ENCODE data around the gene ACO2. TPM values are rescaled to one million over a fixed set of nuclear protein-coding genes. Genes with fewer than 3 reads are reported as not detected.

ACO2 gene
- total RNA-seq, 1 experiment from 2014 or later: 71.5 TPM

DNA sequence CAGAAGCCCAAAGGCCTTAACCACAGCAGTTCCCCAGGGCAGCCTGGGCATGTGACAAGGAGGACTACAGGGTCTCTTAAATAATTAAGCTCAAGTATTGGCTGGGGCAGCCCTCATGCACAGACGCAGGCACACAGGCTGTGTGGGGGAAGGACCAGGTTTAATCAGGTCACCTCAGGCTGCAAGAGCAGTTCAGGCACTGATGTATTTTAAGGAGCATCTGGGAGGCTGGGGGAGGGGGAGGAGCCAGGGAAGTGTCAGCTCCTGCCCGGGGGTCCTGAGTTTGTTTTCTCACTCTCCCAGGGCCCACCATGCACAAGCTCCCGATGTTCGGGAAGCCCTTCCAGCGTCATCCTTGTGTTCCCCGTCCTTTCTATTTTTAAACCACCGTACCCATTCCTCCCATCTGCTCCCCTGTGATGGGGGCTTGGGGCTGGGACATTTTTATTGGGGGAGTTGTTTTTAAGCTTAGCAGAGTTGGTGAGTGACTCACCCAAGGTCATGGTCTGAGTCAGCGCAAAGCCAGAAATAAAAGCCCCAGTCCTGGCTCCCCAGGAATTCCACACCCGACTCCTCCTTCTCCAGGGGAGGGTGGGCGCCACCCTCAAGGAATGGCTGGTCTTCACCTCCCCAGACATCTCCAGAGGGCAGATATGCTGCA, 94.3 kb downstream of the ACO2 start:
- TF ChIP-seq SIN3A (IDR thresholded peaks at IDR 0.05; ENCODE audit: borderline replicate concordance, insufficient read depth, low read depth, low read length) (no peak), TCF7L2 (IDR thresholded peaks at IDR 0.05; ENCODE audit: low read depth, low read length) (no peak), POLR2AphosphoS5 (IDR thresholded peaks at IDR 0.05; ENCODE audit: low read depth, low read length) (no peak)
- TF ChIP-seq, protein P1, sequence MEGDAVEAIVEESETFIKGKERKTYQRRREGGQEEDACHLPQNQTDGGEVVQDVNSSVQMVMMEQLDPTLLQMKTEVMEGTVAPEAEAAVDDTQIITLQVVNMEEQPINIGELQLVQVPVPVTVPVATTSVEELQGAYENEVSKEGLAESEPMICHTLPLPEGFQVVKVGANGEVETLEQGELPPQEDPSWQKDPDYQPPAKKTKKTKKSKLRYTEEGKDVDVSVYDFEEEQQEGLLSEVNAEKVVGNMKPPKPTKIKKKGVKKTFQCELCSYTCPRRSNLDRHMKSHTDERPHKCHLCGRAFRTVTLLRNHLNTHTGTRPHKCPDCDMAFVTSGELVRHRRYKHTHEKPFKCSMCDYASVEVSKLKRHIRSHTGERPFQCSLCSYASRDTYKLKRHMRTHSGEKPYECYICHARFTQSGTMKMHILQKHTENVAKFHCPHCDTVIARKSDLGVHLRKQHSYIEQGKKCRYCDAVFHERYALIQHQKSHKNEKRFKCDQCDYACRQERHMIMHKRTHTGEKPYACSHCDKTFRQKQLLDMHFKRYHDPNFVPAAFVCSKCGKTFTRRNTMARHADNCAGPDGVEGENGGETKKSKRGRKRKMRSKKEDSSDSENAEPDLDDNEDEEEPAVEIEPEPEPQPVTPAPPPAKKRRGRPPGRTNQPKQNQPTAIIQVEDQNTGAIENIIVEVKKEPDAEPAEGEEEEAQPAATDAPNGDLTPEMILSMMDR (IDR thresholded peaks at IDR 0.05): no peak
- TF ChIP-seq, protein P2, sequence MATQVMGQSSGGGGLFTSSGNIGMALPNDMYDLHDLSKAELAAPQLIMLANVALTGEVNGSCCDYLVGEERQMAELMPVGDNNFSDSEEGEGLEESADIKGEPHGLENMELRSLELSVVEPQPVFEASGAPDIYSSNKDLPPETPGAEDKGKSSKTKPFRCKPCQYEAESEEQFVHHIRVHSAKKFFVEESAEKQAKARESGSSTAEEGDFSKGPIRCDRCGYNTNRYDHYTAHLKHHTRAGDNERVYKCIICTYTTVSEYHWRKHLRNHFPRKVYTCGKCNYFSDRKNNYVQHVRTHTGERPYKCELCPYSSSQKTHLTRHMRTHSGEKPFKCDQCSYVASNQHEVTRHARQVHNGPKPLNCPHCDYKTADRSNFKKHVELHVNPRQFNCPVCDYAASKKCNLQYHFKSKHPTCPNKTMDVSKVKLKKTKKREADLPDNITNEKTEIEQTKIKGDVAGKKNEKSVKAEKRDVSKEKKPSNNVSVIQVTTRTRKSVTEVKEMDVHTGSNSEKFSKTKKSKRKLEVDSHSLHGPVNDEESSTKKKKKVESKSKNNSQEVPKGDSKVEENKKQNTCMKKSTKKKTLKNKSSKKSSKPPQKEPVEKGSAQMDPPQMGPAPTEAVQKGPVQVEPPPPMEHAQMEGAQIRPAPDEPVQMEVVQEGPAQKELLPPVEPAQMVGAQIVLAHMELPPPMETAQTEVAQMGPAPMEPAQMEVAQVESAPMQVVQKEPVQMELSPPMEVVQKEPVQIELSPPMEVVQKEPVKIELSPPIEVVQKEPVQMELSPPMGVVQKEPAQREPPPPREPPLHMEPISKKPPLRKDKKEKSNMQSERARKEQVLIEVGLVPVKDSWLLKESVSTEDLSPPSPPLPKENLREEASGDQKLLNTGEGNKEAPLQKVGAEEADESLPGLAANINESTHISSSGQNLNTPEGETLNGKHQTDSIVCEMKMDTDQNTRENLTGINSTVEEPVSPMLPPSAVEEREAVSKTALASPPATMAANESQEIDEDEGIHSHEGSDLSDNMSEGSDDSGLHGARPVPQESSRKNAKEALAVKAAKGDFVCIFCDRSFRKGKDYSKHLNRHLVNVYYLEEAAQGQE (IDR thresholded peaks at IDR 0.05; ENCODE audit: insufficient read depth in 1 of 2, low read depth in 2 of 2, low read length in 1 of 2): no peak
- ChIA-PET POLR2A (no interaction called here), CTCF (interaction anchor here (0.6 kb wide), 1 partner anchor 243 kb away, joined by 3 read pairs; no protein-coding TSS in a partner anchor)
- in situ Hi-C loops (cut with HindIII; ENCODE audit: low pct_unique_long_range_greater_than_20kb, low sequenced_read_pairs): no loop called here
- Histone ChIP-seq H3K9me3 (ENCODE audit: control insufficient read depth, insufficient read depth, low read depth, low read length) (no peaks in the 10 kb centered on the region), H3K4me3 (ENCODE audit: low read depth in 2 of 2, low read length in 2 of 2) (no peak overlapping the region), H3K27ac (ENCODE audit: low read length) (peak overlapping the region; percentile 70), H3K27me3 (ENCODE audit: control insufficient read depth, insufficient read depth, low read length) (no peaks in the 10 kb centered on the region), H3K36me3 (ENCODE audit: control insufficient read depth, insufficient read depth, low read length) (no peaks in the 10 kb centered on the region), H3K4me1 (ENCODE audit: control insufficient read depth, insufficient read depth, low read length) (peaks cover 58% of the 10 kb centered on the region)
- ATAC-seq (peak; percentile 69), DNase-seq (ENCODE audit: low read depth, low spot score) (no peak)
- intact Hi-C loops (cut with micrococcal nuclease; ENCODE audit: unreplicated experiment): no loop called here
- no TSS peak for BruUV-seq (replicated peaks)

DNA sequence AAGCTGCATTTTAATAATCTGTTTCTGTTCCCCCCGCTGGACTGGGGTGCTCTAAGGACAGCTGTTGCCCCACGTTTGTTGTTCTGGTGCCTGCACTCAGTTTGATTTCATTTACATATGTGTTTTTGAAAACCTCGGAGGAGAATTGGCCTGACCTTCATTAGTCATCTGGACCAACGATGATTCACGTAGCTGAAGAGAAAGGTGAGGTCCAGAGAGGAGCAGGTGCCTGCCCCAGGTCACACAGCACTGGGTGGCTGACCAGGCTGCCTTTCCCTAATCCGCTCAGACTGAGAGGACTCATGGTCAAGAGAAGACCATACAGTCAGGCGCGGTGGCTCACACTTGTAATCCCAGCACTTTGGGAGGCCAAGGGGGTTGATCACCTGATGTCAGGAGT, 95.6 kb downstream of the ACO2 start:
- H3K4me3 ChIP-seq (ENCODE audit: low read depth in 2 of 2, low read length in 2 of 2): no peak overlapping the region
- in situ Hi-C loops (cut with HindIII; ENCODE audit: low pct_unique_long_range_greater_than_20kb, low sequenced_read_pairs): no loop called here
- H3K4me1 ChIP-seq (ENCODE audit: control insufficient read depth, insufficient read depth, low read length): peaks cover 57% of the 10 kb centered on the region
- DNase-seq (ENCODE audit: low read depth, low spot score): no peak
- CTCF ChIA-PET: no interaction called here
- ATAC-seq: no peak
- no peaks in the 10 kb centered on the region for H3K9me3 ChIP-seq (ENCODE audit: control insufficient read depth, insufficient read depth, low read depth, low read length)
- no peaks in the 10 kb centered on the region for H3K27me3 ChIP-seq (ENCODE audit: control insufficient read depth, insufficient read depth, low read length)
- intact Hi-C loops (cut with micrococcal nuclease; ENCODE audit: unreplicated experiment): no loop called here
- POLR2A ChIA-PET: no interaction called here
- peak overlapping the region; percentile 65 for H3K27ac ChIP-seq (ENCODE audit: low read length)
- TF ChIP-seq TCF7L2 (IDR thresholded peaks at IDR 0.05; ENCODE audit: low read depth, low read length): no peak
- TF ChIP-seq POLR2AphosphoS5 (IDR thresholded peaks at IDR 0.05; ENCODE audit: low read depth, low read length): no peak
- TF ChIP-seq, protein P2 (IDR thresholded peaks at IDR 0.05; ENCODE audit: insufficient read depth in 1 of 2, low read depth in 2 of 2, low read length in 1 of 2): no peak
- no peak for TF ChIP-seq SIN3A (IDR thresholded peaks at IDR 0.05; ENCODE audit: borderline replicate concordance, insufficient read depth, low read depth, low read length)
- TF ChIP-seq, protein P1 (IDR thresholded peaks at IDR 0.05): no peak
- no peaks in the 10 kb centered on the region for H3K36me3 ChIP-seq (ENCODE audit: control insufficient read depth, insufficient read depth, low read length)
- BruUV-seq (replicated peaks): no TSS peak
